ENCODE measurements around the gene PHGDH.

PHGDH gene

GRCh38 chr1:119787776-119788175, 76.0 kb downstream of the PHGDH start:
- H3K4me1 ChIP-seq = peaks cover 0 to under 1% (median 0%) of the 10 kb centered on the region in 4 donors
- H3K9me3 ChIP-seq = no peaks in the 10 kb centered on the region
- no peak for DNase-seq
- no peaks in the 10 kb centered on the region for H3K36me3 ChIP-seq
- peaks cover 0 to 5% of the 10 kb centered on the region in 2 donors for H3K27me3 ChIP-seq
- H3K4me3 ChIP-seq = no peak overlapping the region
- H3K27ac ChIP-seq = no peak overlapping the region
- intact Hi-C loops (cut with DNase I; ENCODE audit: low total_unique reads) = no loop called here
- TF ChIP-seq CTCF (IDR thresholded peaks at IDR 0.05) = no peak

- Histone ChIP-seq H3K36me3 (no peaks in the 10 kb centered on the region), H3K27ac (no peak overlapping the region), H3K9me3 (no peaks in the 10 kb centered on the region), H3K27me3 (peaks cover 0 to 5% of the 10 kb centered on the region in 2 donors), H3K4me3 (no peak overlapping the region), H3K4me1 (peaks cover 0 to 9% (median 0%) of the 10 kb centered on the region in 4 donors)
- TF ChIP-seq CTCF (IDR thresholded peaks at IDR 0.05) = no peak
- no peak for DNase-seq
- intact Hi-C loops (cut with DNase I; ENCODE audit: low total_unique reads) = no loop called here
These were observed 78.9 kb downstream of the PHGDH start for GRCh38 chr1:119790451-119791198.

GRCh38 chr1:119791377-119791776, 79.6 kb downstream of the PHGDH start:
- no peak for TF ChIP-seq CTCF (IDR thresholded peaks at IDR 0.05)
- no peaks in the 10 kb centered on the region for H3K36me3 ChIP-seq
- no peak for DNase-seq
- H3K4me3 ChIP-seq = no peak overlapping the region
- intact Hi-C loops (cut with DNase I; ENCODE audit: low total_unique reads) = no loop called here
- no peak overlapping the region for H3K27ac ChIP-seq
- H3K9me3 ChIP-seq = no peaks in the 10 kb centered on the region
- peaks cover 0 to 5% of the 10 kb centered on the region in 2 donors for H3K27me3 ChIP-seq
- peaks cover 0 to 9% (median 0%) of the 10 kb centered on the region in 4 donors for H3K4me1 ChIP-seq

Measured in tibial artery (tissue), 4 donors.